DMS153 treated with DMSO at 0.1 percent for 48 hours (cell line): ENCODE measurements around the gene ATRAID.
"Not testable (repeated sequence)": the region's sequence is repeated elsewhere in the genome, so short reads cannot be mapped to it uniquely, and the experiment has no call there.

Experiments
- DNase-seq: peaks from one replicate; lab custom pipeline; 2025; ENCODE audit not compliant: unreplicated experiment; lab: John Stamatoyannopoulos, UW

The ATRAID gene, protein sequence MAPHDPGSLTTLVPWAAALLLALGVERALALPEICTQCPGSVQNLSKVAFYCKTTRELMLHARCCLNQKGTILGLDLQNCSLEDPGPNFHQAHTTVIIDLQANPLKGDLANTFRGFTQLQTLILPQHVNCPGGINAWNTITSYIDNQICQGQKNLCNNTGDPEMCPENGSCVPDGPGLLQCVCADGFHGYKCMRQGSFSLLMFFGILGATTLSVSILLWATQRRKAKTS

DNA sequence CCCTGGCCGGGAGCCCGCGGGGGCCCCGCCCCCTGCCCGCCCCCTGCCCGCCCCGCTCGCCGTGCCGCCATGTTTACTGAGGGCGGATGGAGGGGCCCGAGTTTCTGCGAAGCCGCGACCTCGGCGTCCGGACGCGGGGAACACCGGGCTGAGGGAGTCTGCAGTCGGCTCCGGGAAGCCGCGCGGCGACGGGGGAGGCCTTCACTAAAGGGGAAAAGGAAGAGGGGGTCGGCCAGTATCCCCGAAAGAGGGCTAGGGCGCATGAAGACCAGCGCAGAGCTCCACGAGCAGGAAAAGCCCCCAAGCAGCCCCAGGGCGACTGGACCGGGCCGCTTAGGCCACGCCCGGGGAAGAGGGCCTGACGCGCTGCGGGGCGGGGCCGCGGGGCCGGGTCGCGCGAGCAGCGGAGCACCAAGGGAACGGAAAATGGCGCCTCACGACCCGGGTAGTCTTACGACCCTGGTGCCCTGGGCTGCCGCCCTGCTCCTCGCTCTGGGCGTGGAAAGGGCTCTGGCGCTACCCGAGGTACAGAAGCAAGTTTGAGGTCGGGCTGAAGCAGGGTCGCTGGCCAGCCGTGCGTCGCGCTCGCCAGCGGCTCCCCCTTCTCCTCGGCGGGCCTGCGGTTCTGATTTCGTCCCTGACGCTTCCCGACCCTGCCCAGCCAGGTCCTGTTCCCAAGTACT, at the start of gene ATRAID, which contains the start of gene SLC5A6:
ATRAID (plus strand) TSS at position 99 of the 683 bp plus-strand sequence; CDS start at position 427, 328 bp downstream.
SLC5A6 (minus strand) TSS at position 326 of the 683 bp plus-strand sequence. CDS start 4,618 bp downstream, outside the sequence.
- peak; percentile 68 for DNase-seq

DNA sequence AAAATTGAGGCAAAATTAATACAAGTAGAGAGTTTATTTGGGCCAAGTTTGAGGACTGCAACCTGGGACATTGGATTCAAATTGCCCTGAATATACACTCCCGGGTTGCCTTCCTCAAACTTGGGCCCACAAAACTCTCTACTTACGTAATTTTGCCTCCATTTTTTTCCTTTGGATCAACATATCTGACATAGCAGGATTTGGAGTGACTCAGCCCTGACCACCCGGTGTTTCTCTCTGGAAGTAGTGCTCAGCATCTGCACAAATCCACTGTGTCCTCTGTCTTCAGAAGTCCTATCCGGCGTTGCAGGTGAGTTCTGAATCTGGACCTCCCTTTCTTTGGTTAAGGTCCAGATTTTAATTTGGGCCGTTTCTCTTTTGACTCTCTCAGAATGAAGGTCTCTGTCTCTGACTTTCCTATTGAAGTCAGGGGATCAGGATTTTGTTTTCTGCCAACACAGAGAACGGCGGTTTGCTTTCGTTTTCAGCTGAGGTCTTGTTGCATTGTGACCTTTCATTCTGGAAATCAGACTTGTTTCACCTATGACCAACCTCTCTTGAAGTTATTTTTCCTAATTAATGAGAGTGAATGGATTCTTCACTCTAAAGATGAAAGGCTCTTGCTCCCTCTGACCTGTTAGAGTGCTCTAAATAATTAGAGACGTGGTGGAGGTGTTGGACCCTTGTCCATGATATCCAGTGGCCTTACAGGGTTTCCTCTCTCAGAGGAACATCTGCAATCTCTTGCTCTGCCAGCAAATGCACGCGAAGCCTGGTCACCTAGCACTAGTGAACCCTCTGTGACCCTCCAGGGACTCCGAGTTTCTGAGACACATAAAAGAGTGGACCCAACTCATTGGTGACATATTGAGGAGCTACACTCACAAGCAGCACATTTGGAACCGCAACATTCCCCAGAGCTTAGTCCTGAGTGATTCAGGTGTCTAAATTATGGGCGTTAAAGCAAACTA, 49.4 kb upstream of the ATRAID start:
- no peak for DNase-seq

DNA sequence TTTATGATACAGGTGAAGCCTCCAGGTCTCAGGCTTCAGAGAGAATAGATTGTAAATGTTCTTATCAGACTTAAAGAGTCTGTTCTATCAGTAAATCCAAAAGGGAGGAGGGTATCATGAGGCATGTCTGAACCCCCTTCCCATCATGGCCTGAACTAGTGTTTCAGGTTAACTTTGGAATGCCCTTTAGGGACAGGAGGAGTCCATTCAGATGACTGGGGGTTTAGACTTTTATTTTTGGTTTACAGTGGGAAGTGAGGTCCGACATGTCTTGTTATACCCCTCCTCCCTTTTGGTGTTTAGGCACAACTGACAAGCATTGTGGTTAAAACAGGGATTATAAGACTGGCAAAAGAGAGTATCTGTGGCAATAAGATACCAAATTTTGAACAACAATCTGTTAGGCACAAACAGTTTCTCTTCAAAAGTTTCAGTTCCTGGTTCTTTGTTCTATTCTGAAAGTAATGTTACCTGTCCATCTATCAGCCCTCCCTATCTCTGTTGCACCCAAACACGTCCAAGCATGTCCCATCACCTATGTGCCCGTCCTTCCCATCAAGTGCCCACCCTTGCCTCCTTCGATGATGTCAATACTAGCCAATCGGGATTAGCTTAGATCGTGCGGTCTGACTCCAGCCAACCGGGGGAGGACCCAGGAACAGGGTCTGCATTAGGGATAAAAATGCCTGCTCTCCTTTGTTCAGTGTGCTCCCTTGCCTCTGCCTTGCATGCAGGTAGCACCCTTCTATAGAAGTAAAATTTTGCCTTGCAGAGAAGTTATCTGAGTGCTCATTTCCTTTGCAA, 46.7 kb upstream of the ATRAID start:
- DNase-seq = no peak

DNA sequence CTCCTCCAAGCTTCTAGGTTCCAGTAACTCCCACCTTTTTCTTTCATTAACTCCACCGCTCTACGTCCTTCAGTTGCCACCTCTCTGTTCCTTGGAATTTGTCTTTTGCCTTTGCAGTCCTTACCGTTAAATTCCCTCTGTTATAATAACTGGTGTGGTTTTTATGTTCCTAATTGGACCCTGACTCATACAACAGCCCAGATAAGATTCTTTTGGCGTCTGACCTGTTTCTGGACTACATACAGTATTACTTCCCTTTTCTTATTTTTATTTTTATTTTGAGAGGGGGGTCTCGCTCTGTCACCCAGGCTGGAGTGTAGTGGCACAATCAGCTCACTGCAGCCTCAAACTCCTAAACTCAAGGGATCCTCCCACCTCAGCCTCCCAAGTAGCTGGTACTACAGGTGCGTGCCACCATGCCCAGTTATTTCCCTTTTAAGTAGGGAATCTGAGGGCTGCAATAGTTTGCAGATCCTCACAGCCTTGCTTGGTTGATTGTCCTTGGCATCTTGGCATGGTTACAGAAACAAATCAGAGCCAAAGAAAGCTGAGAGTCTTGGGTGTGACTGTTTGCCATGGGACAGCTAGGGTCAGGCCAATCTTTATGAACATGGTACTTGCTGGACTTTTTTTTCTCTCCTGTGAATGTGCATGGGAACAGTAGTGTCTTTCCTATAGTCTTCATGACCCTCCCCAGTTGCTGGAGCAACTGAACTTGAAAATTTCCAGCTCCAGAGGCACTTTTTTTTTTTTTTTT, 41.1 kb upstream of the ATRAID start:
- DNase-seq = no peak

DNA sequence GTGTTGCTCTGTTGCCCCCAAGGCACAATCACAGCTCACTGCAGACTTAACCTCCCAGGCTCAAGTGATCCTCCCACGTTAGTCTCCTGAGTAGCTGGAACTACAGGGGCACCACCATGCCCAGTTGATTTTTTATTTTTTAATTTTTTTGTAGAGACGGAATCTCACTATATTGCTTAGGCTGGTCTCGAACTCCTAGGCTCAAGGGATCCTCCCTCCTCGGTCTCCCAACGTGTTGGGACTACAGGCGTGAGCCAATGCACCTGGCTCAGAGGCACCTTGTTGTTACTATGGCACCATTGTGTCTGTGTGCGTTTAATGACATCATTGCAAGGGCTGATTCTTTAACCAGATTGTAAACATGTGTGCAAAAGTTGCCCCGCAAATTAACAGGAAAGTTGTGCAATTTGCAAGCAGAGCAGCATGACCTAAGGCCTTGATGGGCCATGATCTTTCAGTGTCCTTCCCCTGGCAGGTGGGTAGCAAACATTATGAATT, 40.4 kb upstream of the ATRAID start:
- DNase-seq = no peak

DNA sequence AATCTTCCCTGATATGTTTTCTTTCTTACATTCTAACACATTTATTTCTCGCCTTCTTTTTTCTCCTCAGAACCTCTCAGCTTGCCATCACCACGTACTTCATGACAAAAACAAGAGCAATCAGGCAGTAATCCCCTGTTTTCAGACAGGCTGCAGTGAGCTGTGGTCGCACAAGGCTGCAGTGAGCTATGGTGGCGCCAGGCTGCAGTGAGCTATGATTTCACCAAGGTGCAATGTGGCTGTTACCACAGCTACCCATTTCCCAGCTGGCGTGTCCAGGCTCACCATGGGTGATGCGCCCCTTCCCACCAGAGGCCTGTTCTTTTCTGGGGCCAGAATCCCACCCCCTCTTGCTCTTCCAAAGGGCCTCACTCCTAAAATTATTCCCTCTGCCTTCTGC, 37.2 kb upstream of the ATRAID start:
- no peak for DNase-seq

DNA sequence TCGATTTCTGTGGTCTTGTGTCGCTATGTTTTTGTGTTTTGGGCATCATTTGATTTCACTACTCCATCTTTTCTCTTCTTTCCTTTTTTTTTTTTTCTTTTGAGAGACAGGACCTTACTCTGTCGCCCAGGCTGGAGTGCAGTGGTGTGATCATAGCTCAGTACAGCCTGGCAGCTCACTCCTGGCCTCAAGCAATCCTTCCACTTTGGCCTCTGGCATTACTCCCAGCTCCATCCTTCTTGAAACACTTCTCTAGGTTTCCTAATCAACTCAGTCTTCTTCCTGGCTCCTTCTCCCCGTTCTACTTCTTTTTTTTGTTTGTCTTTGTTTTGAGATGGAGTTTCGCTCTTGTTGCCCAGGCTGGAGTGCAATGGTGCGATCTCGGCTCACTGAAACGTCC, 36.5 kb upstream of the ATRAID start:
- DNase-seq = no peak

DNA sequence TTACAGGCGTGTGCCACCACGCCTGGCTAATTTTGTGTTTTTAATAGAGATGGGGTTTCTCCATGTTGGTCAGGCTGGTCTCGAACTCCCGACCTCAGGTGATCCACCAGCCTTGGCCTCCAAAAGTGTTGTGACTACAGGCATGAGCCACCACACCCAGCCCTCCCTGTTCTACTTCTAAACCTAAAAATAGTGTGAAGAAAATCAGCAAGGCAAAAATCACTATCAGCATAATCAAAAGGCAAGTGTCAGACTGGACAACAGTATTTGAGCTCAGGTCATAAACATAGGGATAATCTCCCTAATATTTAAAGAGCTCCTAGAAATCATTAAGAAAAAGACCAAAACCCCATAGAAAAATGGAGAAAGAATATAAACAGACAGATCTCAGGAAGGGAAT, 36.1 kb upstream of the ATRAID start:
- not testable (repeated sequence) for DNase-seq

DNA sequence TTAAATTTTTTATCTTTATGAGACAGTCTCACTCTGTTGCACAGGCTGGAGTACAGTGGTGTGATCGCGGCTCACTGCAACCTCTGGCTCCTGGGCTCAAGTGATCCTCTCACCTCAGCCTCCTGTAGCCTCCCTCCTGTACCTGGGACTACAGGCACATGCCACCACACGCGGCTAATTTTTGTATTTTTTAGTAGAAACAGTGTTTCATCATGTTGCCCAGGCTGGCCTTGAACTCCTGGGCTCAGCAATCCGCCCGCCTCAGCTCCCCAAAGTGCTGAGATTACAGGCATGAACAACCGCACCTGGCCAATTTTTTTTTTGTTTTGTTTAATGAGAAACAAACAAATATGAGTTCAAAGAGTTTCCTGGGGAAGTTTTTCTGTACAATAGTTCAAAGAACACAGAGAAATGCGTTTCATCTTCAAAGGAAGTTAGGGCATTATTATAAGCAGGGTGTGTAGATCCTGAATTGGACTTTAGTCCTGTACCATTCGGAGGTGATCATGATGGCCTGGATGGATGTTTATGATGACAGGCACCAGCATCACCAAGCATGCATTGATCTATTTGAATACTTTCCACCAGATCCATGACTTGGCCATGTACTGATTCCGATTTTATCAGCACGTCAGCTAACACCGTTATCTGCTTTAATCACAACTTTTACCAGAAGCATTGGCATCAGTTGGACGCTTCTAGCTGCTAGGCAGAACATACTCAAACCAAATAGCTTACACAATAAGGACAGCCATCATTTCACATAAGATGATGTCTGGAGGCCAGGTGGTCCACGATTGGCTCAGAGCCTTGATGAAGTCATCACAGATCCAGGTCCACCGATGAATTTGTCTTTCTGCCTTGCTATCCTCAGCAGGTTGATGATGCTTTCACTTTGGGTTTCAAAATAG, 34.1 kb upstream of the ATRAID start:
- DNase-seq = no peak

DNA sequence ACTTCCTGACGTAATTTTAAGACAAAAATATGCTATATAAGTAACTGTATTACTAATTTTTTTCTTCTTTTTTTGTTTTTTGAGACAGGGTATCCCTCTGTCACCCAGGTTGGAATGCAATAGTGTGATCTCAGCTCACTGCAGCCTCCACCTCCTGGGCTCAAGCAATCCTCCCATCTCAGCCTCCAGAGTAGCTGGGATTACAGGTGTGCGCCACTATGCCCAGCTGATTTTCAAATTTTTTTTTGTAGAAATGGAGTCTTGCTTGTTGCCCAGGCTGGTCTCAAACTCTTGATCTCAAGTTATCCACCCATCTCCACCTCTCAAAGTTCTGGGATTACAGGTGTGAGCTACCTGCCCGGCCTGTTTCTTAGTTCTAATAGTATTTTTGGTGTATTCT, 33.4 kb upstream of the ATRAID start:
- DNase-seq = no peak

DNA sequence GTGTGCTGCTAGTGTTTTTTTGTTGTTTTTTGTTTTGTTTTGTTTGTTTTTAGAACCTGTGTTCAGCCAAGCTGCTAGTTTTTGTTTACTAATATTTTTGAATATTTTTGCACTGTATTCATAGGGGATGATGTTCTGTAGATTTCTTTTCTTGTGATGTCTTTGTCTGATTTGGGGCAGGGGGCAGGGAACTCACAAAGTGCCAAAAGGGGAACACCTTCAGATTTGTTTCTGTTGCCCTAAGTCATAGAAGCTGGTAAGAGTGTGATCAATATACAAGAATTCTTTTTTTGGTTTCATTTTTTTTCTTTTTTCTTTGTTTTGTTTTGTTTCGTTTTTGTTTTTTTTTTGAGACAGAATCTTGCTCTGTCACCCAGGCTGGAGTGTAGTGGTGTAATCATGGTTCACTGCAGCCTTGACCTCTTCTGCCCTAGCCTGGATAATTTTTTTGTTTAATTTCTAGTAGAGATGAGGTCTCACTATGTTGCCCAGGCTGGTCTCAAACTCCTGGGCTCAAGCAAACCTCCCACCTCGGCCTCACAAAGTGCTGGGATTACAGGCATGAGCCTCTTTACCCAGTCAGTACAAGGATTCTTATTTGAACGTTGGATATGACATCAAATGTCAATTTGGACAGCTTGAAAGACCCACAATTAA, 32.4 kb upstream of the ATRAID start:
- no peak for DNase-seq

DNA sequence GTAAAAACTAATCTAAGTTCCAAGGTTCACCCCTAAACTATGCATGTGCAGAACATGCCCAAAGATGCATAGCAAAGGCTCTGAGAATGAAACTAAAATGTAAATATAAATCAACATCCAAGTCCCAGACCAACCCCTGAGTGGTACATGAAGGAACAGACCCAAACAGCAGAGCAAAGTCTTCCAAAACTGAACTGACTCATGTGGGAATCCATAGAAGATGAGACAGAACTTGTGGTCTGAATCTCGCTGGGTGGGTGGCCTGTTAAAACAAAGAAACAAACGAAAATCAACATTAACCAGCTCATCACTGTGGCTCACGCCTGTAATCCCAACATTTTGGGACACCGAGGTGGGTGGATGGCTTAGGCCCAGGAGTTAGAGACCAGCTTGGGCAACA, 29.5 kb upstream of the ATRAID start:
- no peak for DNase-seq

DNA sequence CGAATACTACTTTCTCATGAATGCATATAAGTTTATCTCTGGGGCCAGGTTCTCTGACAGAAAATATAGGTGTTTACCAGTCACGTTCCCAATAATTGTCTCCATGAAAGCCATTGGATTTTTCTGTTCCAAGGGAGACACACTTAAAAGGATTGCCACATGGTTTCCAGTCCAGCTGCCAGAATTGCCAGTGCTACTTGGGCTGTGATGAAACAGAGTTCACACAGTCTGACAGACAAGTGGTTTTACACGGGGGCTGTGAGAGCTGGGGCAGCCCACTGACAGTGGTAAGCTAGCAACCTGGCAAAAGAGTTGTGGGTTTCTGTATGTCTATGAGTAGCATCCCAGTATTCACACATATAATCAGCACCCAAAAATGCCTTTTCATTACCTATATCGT, 27.7 kb upstream of the ATRAID start:
- DNase-seq = no peak

DNA sequence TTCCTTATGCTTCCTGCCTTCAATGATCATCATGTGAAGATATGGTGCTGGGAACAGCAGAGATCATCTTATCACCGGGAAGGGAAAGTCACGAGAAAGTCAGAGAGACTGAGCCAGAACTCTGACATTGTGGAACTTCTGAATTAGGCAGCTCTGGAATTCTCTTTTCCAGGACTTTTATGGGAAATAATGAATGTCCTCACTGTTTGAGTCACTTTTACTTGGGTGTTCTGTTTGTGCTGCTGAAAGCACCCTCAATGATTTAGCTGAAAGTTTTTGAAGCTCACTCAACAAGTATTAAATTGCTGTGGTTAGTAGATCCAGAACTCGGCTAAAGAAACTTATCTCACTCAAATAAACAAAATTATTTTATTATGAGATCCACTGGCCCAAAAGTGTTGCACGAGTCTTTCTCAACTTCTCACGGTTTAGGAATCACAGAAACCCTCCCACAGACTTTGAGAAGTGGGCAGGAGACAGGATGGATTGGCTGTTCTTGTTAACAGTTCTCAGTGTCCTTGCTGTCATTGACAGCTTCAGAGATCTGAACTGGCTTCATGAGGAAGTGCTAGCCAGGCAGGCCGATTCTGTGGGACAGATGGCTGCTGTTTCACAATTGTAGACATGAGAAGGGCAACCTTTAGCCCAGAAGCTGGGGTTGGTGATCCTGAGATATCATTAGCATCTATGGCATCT, 26.4 kb upstream of the ATRAID start:
- DNase-seq = no peak

DNA sequence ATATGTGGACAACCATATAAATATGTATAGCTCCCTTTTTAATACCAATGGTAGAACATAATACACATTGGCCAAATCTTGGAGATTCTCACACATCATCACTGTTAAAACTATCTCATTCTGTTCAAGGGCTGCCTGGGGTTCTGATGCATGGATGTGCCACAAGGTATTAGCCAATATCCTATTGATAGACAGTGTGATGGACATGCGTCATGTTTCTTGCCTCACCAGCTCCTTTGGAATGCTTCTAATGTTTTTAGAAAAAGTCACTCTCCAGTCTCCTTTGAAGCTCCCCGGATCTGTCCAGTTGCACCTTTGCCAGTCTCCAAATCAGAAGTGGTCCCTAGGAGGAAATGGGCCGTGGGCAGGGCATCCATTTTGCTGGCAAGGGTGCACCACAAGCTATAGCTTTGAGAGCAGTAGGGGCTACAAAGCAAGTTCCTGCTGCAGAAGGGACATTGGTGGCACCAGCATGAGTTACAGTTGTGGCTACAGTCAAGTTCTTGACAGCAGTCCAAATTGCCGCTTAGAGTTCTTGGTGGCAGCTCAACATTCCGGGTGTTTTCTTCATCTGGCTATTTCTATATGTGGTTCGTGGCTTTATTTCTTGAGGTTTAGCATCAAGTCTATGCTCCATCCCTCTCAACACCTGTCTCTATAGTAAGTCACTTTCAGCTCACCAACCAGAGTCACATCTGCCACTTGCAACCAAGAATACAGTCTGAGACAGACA, 25.1 kb upstream of the ATRAID start:
- no peak for DNase-seq

DNA sequence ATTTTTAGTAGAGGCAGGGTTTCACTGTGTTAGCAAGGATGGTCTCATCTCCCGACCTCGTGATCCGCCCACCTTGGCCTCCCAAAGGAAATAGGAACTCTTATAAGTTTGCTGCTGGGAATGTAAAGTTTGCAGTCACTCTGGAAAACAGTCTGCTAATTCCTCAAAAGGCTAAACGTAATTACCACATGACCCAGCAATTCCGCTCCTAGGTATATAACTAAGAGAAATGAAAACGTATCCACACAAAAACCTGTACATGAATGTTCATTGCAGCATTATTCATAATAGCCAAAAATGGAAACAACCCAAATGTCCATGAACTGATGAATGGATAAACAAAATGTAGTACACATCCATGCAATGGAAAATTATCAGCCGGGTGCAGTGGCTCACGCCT, 21.9 kb upstream of the ATRAID start:
- DNase-seq = no peak
